Adrenal gland (tissue), 12 donors: ENCODE data around the gene TRMU. TPM values are rescaled to one million over a fixed set of nuclear protein-coding genes. Genes with fewer than 3 reads are reported as not detected.

ENCODE experiments used
- DNase-seq, 7 donors: peaks; one replicate each; pipeline ENCODE4 v3.0.0-alpha.2; 2019 to 2020
- H3K27ac ChIP-seq, 5 donors: fragments of 200-600 bp; sonication (generic) in 4 of 5; 1 replicate in 3 of 5; 2 replicates in 2 of 5; pipeline versions ENCODE4 v1.5.1 to v1.8.0; 2016 to 2020; ENCODE audit warnings: mild to moderate bottlenecking in 1 of 5
- H3K27me3 ChIP-seq: fragments of 200-600 bp; 2 replicates; pipeline ENCODE4 v1.8.0; 2021
- H3K36me3 ChIP-seq, 2 donors: fragments of 200-600 bp; replicated peaks in 1 of 2; 1 replicate in 1 of 2; 2 replicates in 1 of 2; pipeline versions ENCODE4 v1.5.1 to v1.8.0; 2018 to 2022
- H3K4me1 ChIP-seq, 2 donors: fragments of 200-600 bp; replicated peaks in 1 of 2; 1 replicate in 1 of 2; 2 replicates in 1 of 2; pipeline versions ENCODE4 v1.5.1 to v1.8.0; 2018 to 2021
- H3K4me3 ChIP-seq, 4 donors: fragments of 200-600 bp; sonication (generic) in 3 of 4; one replicate each; pipeline ENCODE4 v1.5.1; 2016 to 2018
- H3K9me3 ChIP-seq, 3 donors: fragments of 200-600 bp; sonication (generic) in 1 of 3; replicated peaks in 1 of 3; 1 replicate in 2 of 3; 2 replicates in 1 of 3; pipeline versions ENCODE4 v1.5.1 to v1.8.0; 2016 to 2021
- CTCF ChIP-seq, 6 experiments: fragments of 450-650 bp in 4 of 6; fragments of 200-600 bp in 2 of 6; sonication (generic) in 1 of 6; IDR thresholded peaks; 1 replicate in 5 of 6; 2 replicates in 1 of 6; pipeline versions ENCODE4 v1.5.1 to v1.8.0; 2016 to 2021; ENCODE audit warnings: antibody characterized with exemption in 6 of 6, mild to moderate bottlenecking in 2 of 6, moderate library complexity in 1 of 6
- POLR2A ChIP-seq, 2 donors: fragments of 450-650 bp; IDR thresholded peaks; one replicate each; pipeline ENCODE4 v1.6.1; 2017; ENCODE audit warnings: antibody characterized with exemption in 2 of 2, mild to moderate bottlenecking in 2 of 2, moderate library complexity in 1 of 2
- WGBS, 4 donors: extraction: QIAGEN DNeasy Blood & Tissue Kit in 2 of 4; methylation state at CpG; one replicate each; pipeline versions ENCODE4 v1.1.5 to v1.1.7; 2013 to 2017; 5-methylcytosine and 5-hydroxymethylcytosine counted together
- intact Hi-C, 2 donors: fragments of 100-400 bp; cut with DNase I; formaldehyde crosslinking; loops; one replicate each; pipeline versions ENCODE4 v1.14.1 to v1.15.0; 2022 to 2023
- polyA plus RNA-seq, 3 donors: library from polyadenylated mRNA; stranded (reverse); fragments of 200-250 nt in 2 of 3; fragments of 350-450 nt in 1 of 3; fragmentation: Illumina TruSeq in 1 of 3; extraction: RNeasy Lipid Tissue Mini Kit (QIAGEN cat#74804) in 1 of 3; gene quantifications; one replicate each; pipeline ENCODE4 v1.2.3, GENCODE V29; 2013 to 2014
- total RNA-seq, 9 donors: library from RNA; depleted of rRNA in 4 of 9; stranded (reverse); fragments of >200 nt in 4 of 9; fragments of 120-200 nt in 1 of 9; fragmentation: NEBNext Ultra II Directional in 1 of 9; extraction: Animal tissue kit (Norgen Biotek cat#: 25700) in 1 of 9; gene quantifications; one replicate each; pipeline versions ENCODE4 v1.1.0 to v1.2.4, GENCODE V29; 2013 to 2023
- donor health status: healthy with polysubstance abuse.
- donor health status: Bipolar disorder and iron deficiency.
- donor health status: DM: yes; HTN: yes; CAD: no.
- donor health status: DM: no; HTN: no; CAD: no.
- donor health status: DM: no; HTN: no; CAD: no.
- donor health status: DM: yes; HTN: yes; CAD: no.

TRMU gene
- total and polyA plus RNA-seq, 12 donors, result 20.2 to 107 (median 36.5) TPM

- Histone ChIP-seq H3K9me3 (no peaks in the 10 kb centered on the region), H3K27me3 (peaks cover 5% of the 10 kb centered on the region), H3K36me3 (no peaks in the 10 kb centered on the region), H3K27ac (no peak overlapping the region), H3K4me3 (no peak overlapping the region), H3K4me1 (no peaks in the 10 kb centered on the region)
- 77 to 90% (median 88%) methylated on average over 9 to 15 of the region's 15 CpGs for WGBS, 4 donors
- intact Hi-C loops, result no loop called here
- no peak for TF ChIP-seq CTCF (IDR thresholded peaks at IDR 0.05)
- no peak for TF ChIP-seq POLR2A (IDR thresholded peaks at IDR 0.05)
- DNase-seq, result no peak
Measured at GRCh38 chr22:46406791-46407190, 71.3 kb downstream of the TRMU start.

Other genes with a start within 250 kb of the TRMU start
- 100 to 1,000 TPM in 1 of 9 donors, 10 to 100 TPM in 8; 26.1 to 208 (median 38.8) TPM for gene PPARA, start 185.2 kb upstream of the TRMU start, total RNA-seq
- 10 to 100 TPM in 1 of 3 donors, 1 to 10 TPM in 2; 5.1 to 17.0 (median 8.4) TPM for gene PPARA, start 185.2 kb upstream of the TRMU start, polyA plus RNA-seq
- 10 to 100 TPM; 10.8 to 20.4 (median 13.8) TPM for gene CDPF1, start 85.4 kb upstream of the TRMU start, total RNA-seq
- 10 to 100 TPM; 10.2 to 32.9 (median 26.9) TPM for gene CDPF1, start 85.4 kb upstream of the TRMU start, polyA plus RNA-seq
- under 1 TPM in 7 of 9 donors, not detected in 2; under 0.01 to 0.11 (median 0.04) TPM for gene PKDREJ, start 72.4 kb upstream of the TRMU start, total RNA-seq
- under 1 TPM; 0.03 to 0.08 (median 0.07) TPM for gene PKDREJ, start 72.4 kb upstream of the TRMU start, polyA plus RNA-seq
- gene TTC38, start 67.7 kb upstream of the TRMU start, total RNA-seq, result 100 to 1,000 TPM in 1 of 9 donors, 10 to 100 TPM in 8; 36.7 to 111 (median 44.3) TPM
- 10 to 100 TPM; 24.0 to 31.1 (median 27.2) TPM for gene TTC38, start 67.7 kb upstream of the TRMU start, polyA plus RNA-seq
- 1 to 10 TPM in 5 of 9 donors, under 1 TPM in 4; 0.06 to 5.7 (median 1.1) TPM for gene GTSE1, start 38.8 kb upstream of the TRMU start, total RNA-seq
- gene GTSE1, start 38.8 kb upstream of the TRMU start, polyA plus RNA-seq, result 1 to 10 TPM in 2 of 3 donors, under 1 TPM in 1; 0.80 to 1.0 (median 1.0) TPM
- 1 to 10 TPM in 8 of 9 donors, under 1 TPM in 1; 0.11 to 4.3 (median 2.3) TPM for gene CELSR1, start 201.9 kb downstream of the TRMU start, total RNA-seq
- gene CELSR1, start 201.9 kb downstream of the TRMU start, polyA plus RNA-seq, result 1 to 10 TPM in 2 of 3 donors, under 1 TPM in 1; 0.71 to 3.1 (median 1.6) TPM